NCI-H2107 treated with DMSO at 0.1 percent for 48 hours (cell line): Measurements from ENCODE around the gene NXPE3.
"Not testable (repeated sequence)": the region's sequence is repeated elsewhere in the genome, so short reads cannot be mapped to it uniquely, and the experiment has no call there.

Experiments used
- DNase-seq: peaks from one replicate; lab custom pipeline; 2025; ENCODE audit not compliant: unreplicated experiment; lab: John Stamatoyannopoulos, UW

Gene NXPE3

GRCh38 chr3:101779047-101779821 lies at the start of gene NXPE3:
Gene NXPE3 (plus strand): TSS chr3:101779211. CDS start chr3:101785597, 6,386 bp downstream.
- peak; percentile 55 for DNase-seq

- DNase-seq: no peak
Observed at GRCh38 chr3:101729586-101729985, 49.4 kb upstream of the NXPE3 start.

- no peak for DNase-seq
Observed at GRCh38 chr3:101730839-101731238, 48.2 kb upstream of the NXPE3 start.

GRCh38 chr3:101732240-101732641 lies 46.8 kb upstream of the NXPE3 start:
- no peak for DNase-seq

GRCh38 chr3:101735833-101736232 lies 43.2 kb upstream of the NXPE3 start:
- no peak for DNase-seq

GRCh38 chr3:101741914-101742313 lies 37.1 kb upstream of the NXPE3 start:
- not testable (repeated sequence) for DNase-seq

GRCh38 chr3:101744811-101745210 lies 34.2 kb upstream of the NXPE3 start:
- DNase-seq: no peak

GRCh38 chr3:101745934-101746333 lies 33.1 kb upstream of the NXPE3 start:
- DNase-seq: not testable (repeated sequence)

- DNase-seq: not testable (repeated sequence)
Observed at GRCh38 chr3:101753386-101754113, 25.5 kb upstream of the NXPE3 start.

GRCh38 chr3:101758224-101758623 lies 20.8 kb upstream of the NXPE3 start:
- DNase-seq: no peak

- no peak for DNase-seq
Observed at GRCh38 chr3:101762041-101762646, 16.9 kb upstream of the NXPE3 start.

- DNase-seq: not testable (repeated sequence)
Observed at GRCh38 chr3:101777745-101778281, 1.2 kb upstream of the NXPE3 start.

GRCh38 chr3:101778385-101779046 lies 495 bp upstream of the NXPE3 start:
- DNase-seq: no peak

- DNase-seq: no peak
Observed at GRCh38 chr3:101779822-101780381, 891 bp downstream of the NXPE3 start.

- DNase-seq: no peak
Observed at GRCh38 chr3:101780661-101781060, 1.6 kb downstream of the NXPE3 start.

- DNase-seq: no peak
Observed at GRCh38 chr3:101781166-101781565, 2.2 kb downstream of the NXPE3 start.

GRCh38 chr3:101784855-101785613 lies 6.0 kb downstream of the NXPE3 start:
- DNase-seq: no peak

GRCh38 chr3:101791778-101792177 lies 12.8 kb downstream of the NXPE3 start:
- no peak for DNase-seq

- no peak for DNase-seq
Observed at GRCh38 chr3:101796077-101796680, 17.2 kb downstream of the NXPE3 start.

- DNase-seq: no peak
Observed at GRCh38 chr3:101801174-101801573, 22.2 kb downstream of the NXPE3 start.
